Immature natural killer cell (primary cell): ENCODE data around the gene TAS1R1. TPM values are rescaled to one million over a fixed set of nuclear protein-coding genes. Genes with fewer than 3 reads are reported as not detected.
A peak's percentile ranks its signal among the peaks of the same experiment; 100 is the strongest.

ENCODE experiments used
- DNase-seq, 3 donors: peaks; one replicate each; pipeline ENCODE4 v3.0.0; 2022; ENCODE audit warnings: mixed read lengths in 1 of 3
- H3K27ac Mint-ChIP-seq, 6 donors: one replicate each; pipeline ENCODE4 v1.8.0; 2020; ENCODE audit warnings: mixed read lengths in 6 of 6, mild to moderate bottlenecking in 5 of 6, inconsistent platforms in 4 of 6, moderate library complexity in 3 of 6
- H3K27me3 Mint-ChIP-seq, 3 donors: one replicate each; pipeline ENCODE4 v1.8.0; 2020 to 2021; ENCODE audit warnings: low read depth in 3 of 3, mild to moderate bottlenecking in 3 of 3, mixed read lengths in 3 of 3, moderate library complexity in 3 of 3, inconsistent platforms in 1 of 3
- H3K36me3 Mint-ChIP-seq, 3 donors: one replicate each; pipeline ENCODE4 v1.8.0; 2020; ENCODE audit warnings: mixed read lengths in 3 of 3, inconsistent platforms in 2 of 3, mild to moderate bottlenecking in 2 of 3
- H3K4me1 Mint-ChIP-seq, 2 donors: one replicate each; pipeline ENCODE4 v1.8.0; 2020; ENCODE audit warnings: inconsistent platforms in 2 of 2, mild to moderate bottlenecking in 2 of 2, mixed read lengths in 2 of 2, moderate library complexity in 1 of 2
- H3K4me3 Mint-ChIP-seq, 5 donors: one replicate each; pipeline ENCODE4 v1.8.0; 2020; ENCODE audit warnings: mild to moderate bottlenecking in 5 of 5, mixed read lengths in 5 of 5, inconsistent platforms in 3 of 5, moderate library complexity in 3 of 5
- H3K9me3 Mint-ChIP-seq, 6 donors: one replicate each; pipeline ENCODE4 v1.8.0; 2020; ENCODE audit warnings: mild to moderate bottlenecking in 6 of 6, mixed read lengths in 6 of 6, inconsistent platforms in 4 of 6, moderate library complexity in 3 of 6
- polyA plus RNA-seq, 3 donors: library from polyadenylated mRNA; unstranded; fragments of 300-500 nt; fragmentation: Illumina TruSeq; gene quantifications; one replicate each; pipeline ENCODE4 v1.2.3, GENCODE V29; 2021

Gene TAS1R1
- polyA plus RNA-seq, 3 donors from 2014 or later, result 0.16 TPM; not detected in 2

DNA sequence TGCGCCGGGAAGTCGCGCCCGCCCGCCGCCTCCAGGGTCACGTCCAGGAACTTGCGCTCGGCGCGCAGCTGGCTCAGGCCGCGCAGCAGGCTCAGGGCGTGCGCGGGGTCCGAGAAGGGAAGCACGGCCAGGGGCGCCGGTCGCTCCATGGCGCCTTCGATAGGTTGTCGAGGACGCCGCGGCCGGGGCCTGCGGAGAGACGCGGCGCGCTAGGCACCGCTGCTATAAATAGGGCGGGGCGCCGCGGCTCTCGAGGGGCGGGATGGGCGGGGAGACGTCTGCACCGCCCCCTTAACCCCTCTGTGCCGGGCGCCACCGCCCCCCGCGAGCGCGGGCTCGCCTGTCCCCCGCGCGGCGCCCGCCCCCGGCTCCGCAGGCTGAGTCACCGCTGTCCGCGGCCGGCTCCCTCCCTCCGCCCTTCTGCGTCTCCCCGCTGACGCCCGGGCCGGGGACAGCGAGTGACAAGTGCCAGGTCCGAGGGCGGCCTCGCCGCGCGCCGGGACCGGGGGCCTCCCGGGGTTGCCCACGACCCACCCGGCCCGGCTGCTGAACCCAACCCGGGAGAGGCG is 47.6 kb downstream of the TAS1R1 start, which contains the start of gene KLHL21:
Gene KLHL21 (minus strand): TSS at position 201 of the 569 bp plus-strand sequence. CDS start 52 bp downstream, at position 149.
- H3K4me1 Mint-ChIP-seq, result peaks cover 39 to 40% of the 10 kb centered on the region in 2 donors
- peak; percentile 87 to 88 (median 87) for DNase-seq
- H3K36me3 Mint-ChIP-seq, result no peaks in the 10 kb centered on the region
- peak within 1 kb of the TSS; percentile 92 to 97 (median 94) for H3K27ac Mint-ChIP-seq
- no peaks in the 10 kb centered on the region for H3K9me3 Mint-ChIP-seq
- H3K4me3 Mint-ChIP-seq, result peak within 1 kb of the TSS; percentile 85 to 98 (median 96)
- H3K27me3 Mint-ChIP-seq, result peaks cover 0 to 19% (median 3%) of the 10 kb centered on the region in 3 donors

- Mint-ChIP-seq H3K4me3 (peak overlapping the region; percentile 85 to 90 (median 87)), H3K9me3 (no peaks in the 10 kb centered on the region), H3K27ac (peak overlapping the region; percentile 92 to 97 (median 94)), H3K36me3 (no peaks in the 10 kb centered on the region), H3K27me3 (peaks cover 0 to 19% (median 3%) of the 10 kb centered on the region in 3 donors), H3K4me1 (peaks cover 39% of the 10 kb centered on the region in 2 donors)
- peak; percentile 75 to 78 (median 77) for DNase-seq
These were observed 48.3 kb downstream of the TAS1R1 start for GRCh38 chr1:6603238-6603914.

GRCh38 chr1:6603915-6604558 is 48.9 kb downstream of the TAS1R1 start:
- H3K4me3 Mint-ChIP-seq, result peak overlapping the region; percentile 85 to 90 (median 87)
- H3K27me3 Mint-ChIP-seq, result peaks cover 0 to 19% (median 3%) of the 10 kb centered on the region in 3 donors

GRCh38 chr1:6612641-6613360 is 57.7 kb downstream of the TAS1R1 start:
- Mint-ChIP-seq H3K36me3 (no peaks in the 10 kb centered on the region), H3K4me3 (peak overlapping the region; percentile 89 to 95 (median 91)), H3K4me1 (peaks cover 18 to 25% of the 10 kb centered on the region in 2 donors), H3K27me3 (peaks cover 5 to 15% (median 9%) of the 10 kb centered on the region in 3 donors), H3K27ac (peak overlapping the region; percentile 88 to 96 (median 90)), H3K9me3 (no peaks in the 10 kb centered on the region)
- DNase-seq, result peak in 2 of 3 donors; percentile 26 to 28

More at GRCh38 chr1:6603915-6604558, 48.9 kb downstream of the TAS1R1 start:
- Mint-ChIP-seq H3K4me1 (peaks cover 34 to 36% of the 10 kb centered on the region in 2 donors), H3K9me3 (no peaks in the 10 kb centered on the region), H3K36me3 (no peaks in the 10 kb centered on the region), H3K27ac (peak overlapping the region; percentile 92 to 97 (median 94))
- DNase-seq, result no peak

- Mint-ChIP-seq H3K27ac (peak within 1 kb of the TSS; percentile 88 to 96 (median 90)), H3K9me3 (no peaks in the 10 kb centered on the region), H3K4me3 (peak within 1 kb of the TSS; percentile 90 to 95 (median 91)), H3K27me3 (peaks cover 5 to 15% (median 9%) of the 10 kb centered on the region in 3 donors), H3K4me1 (peaks cover 18 to 25% of the 10 kb centered on the region in 2 donors), H3K36me3 (no peaks in the 10 kb centered on the region)
- DNase-seq, result peak; percentile 99
These were observed 58.4 kb downstream of the TAS1R1 start, which contains the start of gene PHF13 for GRCh38 chr1:6613361-6614018. Gene PHF13 (plus strand): TSS chr1:6613731. CDS start chr1:6614067, 336 bp downstream.

DNA sequence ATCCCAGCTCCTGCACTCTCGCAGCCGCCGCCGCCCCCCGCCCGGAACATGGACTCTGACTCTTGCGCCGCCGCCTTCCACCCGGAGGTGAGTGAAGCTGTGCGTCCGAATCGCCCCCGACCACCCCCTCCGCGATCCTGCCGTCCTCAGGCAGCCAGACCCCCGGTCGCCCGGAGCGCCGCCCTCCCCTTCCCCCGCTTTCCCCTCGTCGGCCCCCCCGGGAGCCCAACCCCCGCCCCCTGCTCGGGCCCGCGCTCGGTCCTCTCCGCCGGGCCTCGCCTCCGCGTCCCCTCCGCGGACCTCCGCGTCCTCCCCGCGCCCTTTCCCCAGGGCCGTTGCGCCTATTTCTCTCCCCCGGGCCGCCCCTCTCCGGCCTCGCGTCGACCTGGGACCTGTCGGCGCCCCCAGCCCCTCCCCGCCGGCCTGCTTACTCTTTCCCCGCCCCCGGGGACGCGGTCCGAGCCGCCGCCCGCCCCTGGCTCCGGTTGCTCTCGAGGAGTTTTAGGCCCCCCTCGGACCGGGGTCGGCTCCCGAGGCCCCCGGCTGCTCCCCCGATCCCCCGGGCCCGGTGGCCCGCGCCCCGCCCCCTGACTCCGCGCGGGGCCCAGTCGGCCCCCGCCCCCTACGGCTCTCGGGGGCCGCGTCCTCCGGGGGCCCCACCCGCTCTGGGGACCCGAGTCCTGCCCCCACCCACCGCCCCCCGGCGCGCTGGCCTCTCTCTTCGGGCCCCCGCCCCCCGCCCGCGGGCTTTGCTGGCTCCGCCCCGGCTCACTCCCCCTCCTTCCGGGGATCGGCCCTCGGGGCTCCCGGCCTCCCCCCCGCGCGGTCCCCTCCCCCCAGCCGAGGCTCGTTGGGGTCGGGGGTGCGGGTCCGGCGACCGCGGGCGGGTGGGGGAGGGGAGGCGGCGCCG is 59.2 kb downstream of the TAS1R1 start:
- Mint-ChIP-seq H3K4me1 (peaks cover 18 to 25% of the 10 kb centered on the region in 2 donors), H3K9me3 (no peaks in the 10 kb centered on the region), H3K4me3 (peak overlapping the region in 4 of 5 donors; percentile 54 to 92 (median 90)), H3K27ac (no peak overlapping the region), H3K27me3 (peaks cover 5 to 15% (median 9%) of the 10 kb centered on the region in 3 donors), H3K36me3 (peaks cover 0 to 4% (median 3%) of the 10 kb centered on the region in 3 donors)
- peak in 2 of 3 donors; percentile 40 to 43 for DNase-seq

- H3K27me3 Mint-ChIP-seq, result peaks cover 5 to 15% (median 9%) of the 10 kb centered on the region in 3 donors
- H3K9me3 Mint-ChIP-seq, result no peaks in the 10 kb centered on the region
- peaks cover 0 to 6% (median 3%) of the 10 kb centered on the region in 3 donors for H3K36me3 Mint-ChIP-seq
- peak overlapping the region; percentile 77 to 84 (median 80) for H3K4me3 Mint-ChIP-seq
- peaks cover 18 to 25% of the 10 kb centered on the region in 2 donors for H3K4me1 Mint-ChIP-seq
- peak in 1 of 3 donors; percentile 13 for DNase-seq
- H3K27ac Mint-ChIP-seq, result peak overlapping the region in 5 of 6 donors; percentile 13 to 57 (median 51)
These were observed 60.0 kb downstream of the TAS1R1 start for GRCh38 chr1:6614929-6615785.

DNA sequence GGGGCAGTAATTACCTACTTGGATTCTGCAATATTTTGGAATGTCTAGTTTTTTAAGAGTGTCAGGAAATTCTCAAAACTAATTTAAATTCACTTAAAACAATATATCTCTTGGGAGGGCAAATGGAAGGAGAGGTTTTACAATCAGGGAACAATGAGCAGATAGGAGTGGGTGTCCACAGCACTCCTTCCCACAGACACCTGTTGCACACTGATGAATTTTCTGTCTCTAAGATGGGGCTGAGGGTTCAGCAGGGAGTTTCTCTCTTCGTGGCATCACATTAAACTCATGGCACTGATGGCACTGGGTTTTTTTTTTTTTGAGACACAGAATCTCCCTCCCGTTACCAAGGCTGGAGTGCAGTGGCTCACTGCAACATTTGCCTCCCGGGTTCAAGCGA is 63.9 kb downstream of the TAS1R1 start:
- no peak overlapping the region for H3K27ac Mint-ChIP-seq
- H3K36me3 Mint-ChIP-seq, result peaks cover 0 to 8% (median 3%) of the 10 kb centered on the region in 3 donors
- H3K4me1 Mint-ChIP-seq, result peaks cover 6 to 8% of the 10 kb centered on the region in 2 donors
- no peak for DNase-seq
- peaks cover 0 to 5% (median 2%) of the 10 kb centered on the region in 3 donors for H3K27me3 Mint-ChIP-seq
- H3K4me3 Mint-ChIP-seq, result no peak overlapping the region
- no peaks in the 10 kb centered on the region for H3K9me3 Mint-ChIP-seq

- DNase-seq, result no peak
- no peaks in the 10 kb centered on the region for H3K9me3 Mint-ChIP-seq
- H3K27me3 Mint-ChIP-seq, result no peaks in the 10 kb centered on the region
- H3K4me3 Mint-ChIP-seq, result no peak overlapping the region
- H3K27ac Mint-ChIP-seq, result no peak overlapping the region
- peaks cover 11 to 18% of the 10 kb centered on the region in 2 donors for H3K4me1 Mint-ChIP-seq
- H3K36me3 Mint-ChIP-seq, result peaks cover 0 to 8% (median 3%) of the 10 kb centered on the region in 3 donors
These were observed 66.6 kb downstream of the TAS1R1 start for GRCh38 chr1:6621429-6622391.

- Mint-ChIP-seq H3K27ac (peak overlapping the region in 1 of 6 donors; percentile 49), H3K36me3 (peaks cover 0 to 8% (median 3%) of the 10 kb centered on the region in 3 donors), H3K27me3 (no peaks in the 10 kb centered on the region), H3K9me3 (no peaks in the 10 kb centered on the region), H3K4me3 (peak overlapping the region in 2 of 5 donors; percentile 22 to 38), H3K4me1 (peaks cover 18 to 24% of the 10 kb centered on the region in 2 donors)
- DNase-seq, result no peak
These were observed 67.5 kb downstream of the TAS1R1 start for GRCh38 chr1:6622396-6623152.
